Calu3 (cell line): ENCODE results near the gene TEKT4. TPM values are rescaled to one million over a fixed set of nuclear protein-coding genes. Genes with fewer than 3 reads are reported as not detected.
"Not testable (repeated sequence)": the region's sequence is repeated elsewhere in the genome, so short reads cannot be mapped to it uniquely, and the experiment has no call there.

ENCODE experiments used
- BruUV-seq: library from RNA; stranded (reverse); fragments of 400-500 nt; replicated peaks from 2 replicates; lab custom pipeline; 2021; lab: Mats Ljungman, UMichigan
- CTCF ChIA-PET: fragments of 300-600 bp; sonication (Branson Sonifier 250); formaldehyde crosslinking; loops from one replicate; lab custom pipeline; 2022; ENCODE audit warnings: antibody characterized with exemption; lab: Charles Lee
- DNase-seq: peaks from one replicate; pipeline ENCODE4 v3.0.0; 2022
- H3K27ac Mint-ChIP-seq: one replicate; pipeline ENCODE4 v1.8.0; 2022; ENCODE audit warnings: mixed read lengths; ENCODE audit not compliant: unreplicated experiment
- H3K27me3 Mint-ChIP-seq: one replicate; pipeline ENCODE4 v1.8.0; 2022; ENCODE audit warnings: mixed read lengths; ENCODE audit not compliant: unreplicated experiment
- H3K36me3 Mint-ChIP-seq: one replicate; pipeline ENCODE4 v1.8.0; 2022; ENCODE audit warnings: mild to moderate bottlenecking, moderate library complexity, mixed read lengths; ENCODE audit not compliant: insufficient read depth, unreplicated experiment
- H3K4me1 Mint-ChIP-seq: one replicate; pipeline ENCODE4 v1.8.0; 2022; ENCODE audit warnings: mild to moderate bottlenecking, low read depth, mixed read lengths; ENCODE audit not compliant: unreplicated experiment
- H3K4me3 Mint-ChIP-seq: one replicate; pipeline ENCODE4 v1.8.0; 2022; ENCODE audit warnings: mild to moderate bottlenecking, low read depth, moderate library complexity, mixed read lengths; ENCODE audit not compliant: unreplicated experiment
- H3K9me3 Mint-ChIP-seq: one replicate; pipeline ENCODE4 v1.8.0; 2022; ENCODE audit warnings: low read depth, mixed read lengths; ENCODE audit not compliant: unreplicated experiment
- intact Hi-C: fragments of 100-400 bp; cut with micrococcal nuclease; formaldehyde crosslinking; loops from one replicate; pipeline ENCODE4 v1.10.0; 2022; ENCODE audit not compliant: unreplicated experiment
- total RNA-seq: library from RNA; stranded (reverse); gene quantifications from 2 replicates; pipeline ENCODE4 v1.2.3, GENCODE V29; 2022
- TF ChIP-seq, protein P1 (sequence below): fragments of 200-600 bp; IDR thresholded peaks from one replicate; pipeline ENCODE4 v1.8.0; 2022; ENCODE audit warnings: antibody characterized with exemption; ENCODE audit not compliant: unreplicated experiment

TEKT4 gene
- total RNA-seq, 1 experiment from 2014 or later: 0.24 TPM

DNA sequence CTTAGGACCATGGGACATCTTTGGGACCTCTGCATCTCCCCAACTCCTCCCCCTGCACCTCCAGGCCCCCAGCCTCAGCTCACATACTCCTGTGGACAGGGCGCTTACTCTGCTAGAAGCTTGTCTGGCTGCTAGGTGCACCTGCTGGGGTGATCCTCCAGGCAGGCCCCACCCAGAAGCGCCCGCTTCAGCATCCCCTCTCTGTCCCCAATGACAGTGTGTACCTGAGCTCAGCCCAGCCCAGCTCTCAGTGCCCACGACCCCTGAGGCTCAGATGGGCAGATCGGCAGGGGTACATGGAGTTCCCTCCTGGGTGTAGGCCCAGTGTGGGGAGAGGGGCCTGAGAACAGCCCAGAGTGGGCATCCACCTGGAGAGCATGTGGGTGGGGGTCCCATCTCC, 5.9 kb downstream of the TEKT4 start:
- Mint-ChIP-seq H3K9me3 (no peaks in the 10 kb centered on the region), H3K4me1 (no peaks in the 10 kb centered on the region), H3K27me3 (peaks cover 12% of the 10 kb centered on the region), H3K4me3 (no peak overlapping the region), H3K36me3 (no peaks in the 10 kb centered on the region), H3K27ac (no peak overlapping the region)
- intact Hi-C loops: no loop called here
- no peak for DNase-seq
- no TSS peak for BruUV-seq
- CTCF ChIA-PET: no interaction called here
- TF ChIP-seq, protein P1, sequence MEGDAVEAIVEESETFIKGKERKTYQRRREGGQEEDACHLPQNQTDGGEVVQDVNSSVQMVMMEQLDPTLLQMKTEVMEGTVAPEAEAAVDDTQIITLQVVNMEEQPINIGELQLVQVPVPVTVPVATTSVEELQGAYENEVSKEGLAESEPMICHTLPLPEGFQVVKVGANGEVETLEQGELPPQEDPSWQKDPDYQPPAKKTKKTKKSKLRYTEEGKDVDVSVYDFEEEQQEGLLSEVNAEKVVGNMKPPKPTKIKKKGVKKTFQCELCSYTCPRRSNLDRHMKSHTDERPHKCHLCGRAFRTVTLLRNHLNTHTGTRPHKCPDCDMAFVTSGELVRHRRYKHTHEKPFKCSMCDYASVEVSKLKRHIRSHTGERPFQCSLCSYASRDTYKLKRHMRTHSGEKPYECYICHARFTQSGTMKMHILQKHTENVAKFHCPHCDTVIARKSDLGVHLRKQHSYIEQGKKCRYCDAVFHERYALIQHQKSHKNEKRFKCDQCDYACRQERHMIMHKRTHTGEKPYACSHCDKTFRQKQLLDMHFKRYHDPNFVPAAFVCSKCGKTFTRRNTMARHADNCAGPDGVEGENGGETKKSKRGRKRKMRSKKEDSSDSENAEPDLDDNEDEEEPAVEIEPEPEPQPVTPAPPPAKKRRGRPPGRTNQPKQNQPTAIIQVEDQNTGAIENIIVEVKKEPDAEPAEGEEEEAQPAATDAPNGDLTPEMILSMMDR: no peak

DNA sequence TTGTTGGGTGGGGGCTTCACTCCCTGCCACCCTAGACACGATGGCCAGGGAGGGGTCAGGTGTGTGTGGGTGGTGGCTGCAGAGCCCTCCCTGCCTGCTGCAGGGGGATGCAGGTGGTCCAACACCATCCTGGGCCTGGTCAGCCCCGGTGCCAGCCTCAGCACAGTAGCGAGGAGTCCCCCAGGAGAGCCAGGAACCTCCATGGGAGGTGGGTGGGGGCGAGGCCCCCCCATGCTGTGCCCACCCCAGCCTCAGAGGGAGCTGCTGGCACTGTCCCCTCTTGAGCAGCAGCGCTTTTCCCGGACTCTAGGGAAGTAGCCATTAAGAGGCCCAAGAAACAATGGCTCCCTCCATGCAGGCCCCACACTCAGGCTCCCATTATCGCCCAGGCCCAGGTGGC, 7.3 kb downstream of the TEKT4 start:
- intact Hi-C loops, BruUV-seq, H3K36me3 Mint-ChIP-seq, H3K4me3 Mint-ChIP-seq, CTCF ChIA-PET, H3K9me3 Mint-ChIP-seq, H3K4me1 Mint-ChIP-seq, H3K27ac Mint-ChIP-seq, DNase-seq: not testable (repeated sequence)
- H3K27me3 Mint-ChIP-seq: peaks cover 20% of the 10 kb centered on the region

DNA sequence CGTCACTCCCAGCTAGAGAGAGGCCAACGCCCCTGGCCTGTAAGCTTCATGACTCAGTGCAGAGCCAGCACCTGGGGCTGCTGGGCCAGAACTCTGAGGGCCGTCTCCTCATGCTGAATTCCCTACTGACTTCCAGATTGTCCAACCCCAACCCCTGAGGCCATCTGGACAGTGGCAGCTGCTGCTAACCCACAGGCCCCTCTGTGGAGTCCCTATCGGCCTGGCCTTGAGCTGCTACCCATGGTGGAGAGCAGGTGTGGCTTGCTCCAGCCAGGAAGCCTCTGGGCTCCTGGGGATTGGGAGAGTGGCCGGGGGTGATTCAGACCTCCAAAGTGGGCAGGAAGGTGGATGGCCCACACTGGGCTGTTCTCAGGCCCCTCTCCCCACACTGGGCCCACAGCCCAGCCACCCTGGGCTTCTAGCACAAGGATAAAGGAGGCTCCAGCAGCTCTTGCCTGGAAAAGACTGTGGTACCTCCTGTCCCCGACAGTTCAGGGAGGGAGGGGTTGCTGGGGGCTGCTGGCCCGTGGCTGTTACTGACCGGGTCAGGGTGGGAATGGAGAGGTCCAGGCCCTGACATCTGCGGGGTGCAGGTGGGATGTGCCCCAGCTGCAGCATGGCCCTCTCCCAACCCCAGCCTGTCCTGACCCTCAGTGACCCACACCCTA, 8.2 kb downstream of the TEKT4 start:
- Mint-ChIP-seq H3K4me1 (no peaks in the 10 kb centered on the region), H3K27me3 (peaks cover 20% of the 10 kb centered on the region), H3K9me3 (no peaks in the 10 kb centered on the region), H3K36me3 (no peaks in the 10 kb centered on the region), H3K4me3 (no peak overlapping the region), H3K27ac (no peak overlapping the region)
- no TSS peak for BruUV-seq
- TF ChIP-seq, protein P1: no peak
- intact Hi-C loops: no loop called here
- CTCF ChIA-PET: no interaction called here
- DNase-seq: no peak

DNA sequence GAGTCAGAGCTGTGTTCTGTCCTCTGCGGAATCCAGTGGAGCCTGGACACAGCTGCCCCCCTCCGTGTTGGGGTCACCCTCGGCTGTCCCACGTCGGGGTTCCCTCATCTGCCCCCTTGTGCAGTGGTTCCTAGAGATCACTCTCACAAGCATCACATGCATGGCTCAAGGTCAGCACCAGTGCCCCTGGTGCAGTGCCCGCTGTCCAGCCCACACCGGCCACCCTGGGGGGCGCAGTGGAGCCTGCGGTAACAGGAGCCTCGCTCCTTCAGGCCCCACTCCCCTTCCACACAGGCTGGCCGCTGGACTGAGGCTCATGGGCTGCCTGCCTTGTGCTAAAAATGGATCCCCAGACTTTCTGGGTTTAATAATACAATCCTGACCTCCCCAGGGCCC, 8.8 kb downstream of the TEKT4 start:
- Mint-ChIP-seq H3K27ac (no peak overlapping the region), H3K36me3 (no peaks in the 10 kb centered on the region), H3K4me3 (no peak overlapping the region), H3K27me3 (peaks cover 20% of the 10 kb centered on the region), H3K4me1 (no peaks in the 10 kb centered on the region), H3K9me3 (no peaks in the 10 kb centered on the region)
- BruUV-seq: no TSS peak
- DNase-seq: no peak
- CTCF ChIA-PET: no interaction called here
- TF ChIP-seq, protein P1: no peak
- intact Hi-C loops: no loop called here

DNA sequence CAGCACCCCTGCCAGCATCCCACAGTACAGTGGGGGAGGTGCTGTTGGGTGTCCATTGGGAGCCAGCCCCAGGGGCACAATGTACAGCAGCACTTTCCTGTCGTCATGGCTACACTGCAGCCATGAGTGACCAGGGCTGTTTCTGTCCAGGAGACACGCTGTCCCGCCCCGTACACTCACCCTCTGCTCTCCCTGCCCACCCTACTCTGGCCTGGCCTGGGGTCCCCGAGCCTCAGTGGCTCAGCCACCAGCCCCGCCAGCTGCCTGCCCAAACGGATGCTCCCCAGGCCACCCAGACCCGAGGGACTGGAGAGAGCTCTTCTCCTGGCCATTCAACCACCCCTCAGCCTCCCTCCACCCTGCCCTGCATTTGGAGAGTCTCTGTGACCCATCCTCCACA, 9.3 kb downstream of the TEKT4 start:
- TF ChIP-seq, protein P1: no peak
- CTCF ChIA-PET: no interaction called here
- Mint-ChIP-seq H3K4me3 (no peak overlapping the region), H3K27me3 (peaks cover 24% of the 10 kb centered on the region), H3K9me3 (no peaks in the 10 kb centered on the region), H3K36me3 (no peaks in the 10 kb centered on the region), H3K27ac (no peak overlapping the region), H3K4me1 (no peaks in the 10 kb centered on the region)
- no TSS peak for BruUV-seq
- intact Hi-C loops: no loop called here
- DNase-seq: no peak
